Measurements from ENCODE around the gene PIGN. TPM values are rescaled to one million over a fixed set of nuclear protein-coding genes. Genes with fewer than 3 reads are reported as not detected.

PIGN gene
- total RNA-seq, 2 donors from 2014 or later, result 38.2 to 48.8 TPM

DNA sequence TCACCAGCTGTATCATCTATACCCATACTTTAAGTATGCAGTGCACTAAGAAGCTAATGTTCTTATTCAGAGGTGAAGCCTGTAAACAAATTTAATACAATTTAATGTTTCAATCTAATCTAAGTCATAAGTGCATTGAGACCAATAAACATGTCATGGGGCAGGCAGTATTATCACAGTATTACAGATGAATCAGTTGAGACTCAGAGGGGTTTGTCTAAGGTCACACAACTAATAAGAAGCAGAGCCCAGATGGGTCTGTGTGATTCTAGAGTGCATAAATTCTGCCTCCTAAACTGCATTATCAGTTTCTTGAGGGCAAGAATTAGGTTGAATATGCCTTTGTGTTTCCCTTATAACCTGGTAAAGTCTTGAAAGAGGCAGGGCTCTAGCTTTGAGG lies 153.1 kb downstream of the PIGN start:
- DNase-seq, result no peak
- Mint-ChIP-seq H3K27ac (no peak overlapping the region), H3K4me1 (peaks cover 3% of the 10 kb centered on the region), H3K4me3 (no peak overlapping the region), H3K36me3 (ENCODE audit: low read depth) (no peaks in the 10 kb centered on the region), H3K27me3 (ENCODE audit: insufficient read depth) (no peaks in the 10 kb centered on the region), H3K9me3 (peaks cover 6% of the 10 kb centered on the region)
- H3K36me3 ChIP-seq (ENCODE audit: control insufficient read depth, insufficient read depth, low read length), result no peaks in the 10 kb centered on the region
- H3K9me3 ChIP-seq (ENCODE audit: control insufficient read depth, low read length), result no peaks in the 10 kb centered on the region
- peaks cover 2% of the 10 kb centered on the region for H3K4me1 ChIP-seq (ENCODE audit: control insufficient read depth, insufficient read depth, low read length)
- no peak overlapping the region for H3K4me3 ChIP-seq (ENCODE audit: low read length)
- no peaks in the 10 kb centered on the region for H3K27me3 ChIP-seq (ENCODE audit: control insufficient read depth, insufficient read depth, low read length, poor library complexity, severe bottlenecking)
- no peak overlapping the region for H3K9ac ChIP-seq (ENCODE audit: extremely low read depth, low read length, poor library complexity, severe bottlenecking)
- H3K27ac ChIP-seq (ENCODE audit: low read depth, low read length), result no peak overlapping the region
- TF ChIP-seq CTCF (conservative IDR thresholded peaks at IDR 0.05), result no peak

GRCh38 chr18:62033207-62033606 lies 153.6 kb downstream of the PIGN start:
- H3K27ac ChIP-seq (ENCODE audit: low read depth, low read length), result no peak overlapping the region
- no peak overlapping the region for H3K27ac Mint-ChIP-seq

DNA sequence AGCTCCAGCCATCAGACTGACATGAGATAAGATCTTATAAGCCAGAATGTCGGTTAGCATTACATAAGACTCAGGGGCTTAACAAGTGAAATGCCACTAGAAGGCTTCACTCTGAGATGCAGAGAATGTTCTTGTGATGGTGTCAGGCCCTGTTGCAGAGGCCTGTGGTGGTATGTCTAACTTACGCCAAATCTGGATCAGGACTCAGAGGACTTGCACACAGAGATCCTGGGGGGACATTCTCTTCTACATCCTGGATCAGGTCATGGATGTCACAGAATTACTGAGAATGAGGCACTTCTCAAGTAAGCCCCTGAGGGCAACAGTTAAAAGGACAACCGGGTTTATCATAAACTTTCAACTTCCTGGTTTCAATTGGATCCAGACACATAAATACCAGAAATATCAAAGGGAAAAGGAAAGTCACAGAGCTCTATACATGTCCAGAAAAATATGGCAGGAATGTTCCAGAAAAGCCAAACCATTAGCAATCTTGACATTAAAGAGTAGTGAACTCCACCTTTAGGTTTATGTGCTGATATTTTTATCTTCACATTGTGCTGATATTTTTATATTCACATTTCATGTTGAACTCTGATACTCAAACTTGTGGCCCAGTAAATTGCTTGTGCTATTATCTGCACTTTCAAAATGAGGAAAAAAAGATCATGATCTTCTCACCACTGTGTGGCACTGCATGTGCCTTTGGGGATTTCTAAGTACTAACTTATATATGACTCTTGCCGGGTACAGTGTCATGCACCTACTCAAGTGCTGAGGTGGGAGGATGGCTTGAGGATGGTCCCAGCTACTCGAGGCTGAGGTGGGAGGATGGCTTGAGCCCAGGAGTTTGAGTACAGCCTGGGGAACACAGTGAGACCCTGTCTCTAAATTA lies 156.5 kb downstream of the PIGN start:
- Mint-ChIP-seq H3K36me3 (ENCODE audit: low read depth) (no peaks in the 10 kb centered on the region), H3K27me3 (ENCODE audit: insufficient read depth) (no peaks in the 10 kb centered on the region), H3K27ac (no peak overlapping the region), H3K4me3 (no peak overlapping the region), H3K4me1 (peaks cover 18% of the 10 kb centered on the region), H3K9me3 (peaks cover 6% of the 10 kb centered on the region)
- no peak for TF ChIP-seq CTCF (conservative IDR thresholded peaks at IDR 0.05)
- H3K4me3 ChIP-seq (ENCODE audit: low read length), result no peak overlapping the region
- no peaks in the 10 kb centered on the region for H3K9me3 ChIP-seq (ENCODE audit: control insufficient read depth, low read length)
- no peaks in the 10 kb centered on the region for H3K27me3 ChIP-seq (ENCODE audit: control insufficient read depth, insufficient read depth, low read length, poor library complexity, severe bottlenecking)
- WGBS, 2 experiments (ENCODE audit: insufficient coverage in 1 of 2, insufficient read length in 1 of 2), result 80 to 91% methylated on average over 1 to 5 of the region's 5 CpGs
- no peak for DNase-seq
- H3K9ac ChIP-seq (ENCODE audit: extremely low read depth, low read length, poor library complexity, severe bottlenecking), result no peak overlapping the region
- no peaks in the 10 kb centered on the region for H3K36me3 ChIP-seq (ENCODE audit: control insufficient read depth, insufficient read depth, low read length)
- peaks cover 4% of the 10 kb centered on the region for H3K4me1 ChIP-seq (ENCODE audit: control insufficient read depth, insufficient read depth, low read length)
- no peak overlapping the region for H3K27ac ChIP-seq (ENCODE audit: low read depth, low read length)

More at GRCh38 chr18:62033207-62033606, 153.6 kb downstream of the PIGN start:
- Histone ChIP-seq H3K36me3 (ENCODE audit: control insufficient read depth, insufficient read depth, low read length) (no peaks in the 10 kb centered on the region), H3K4me3 (ENCODE audit: low read length) (no peak overlapping the region), H3K4me1 (ENCODE audit: control insufficient read depth, insufficient read depth, low read length) (peaks cover 4% of the 10 kb centered on the region), H3K9me3 (ENCODE audit: control insufficient read depth, low read length) (no peaks in the 10 kb centered on the region), H3K27me3 (ENCODE audit: control insufficient read depth, insufficient read depth, low read length, poor library complexity, severe bottlenecking) (no peaks in the 10 kb centered on the region), H3K9ac (ENCODE audit: extremely low read depth, low read length, poor library complexity, severe bottlenecking) (no peak overlapping the region)
- Mint-ChIP-seq H3K4me3 (no peak overlapping the region), H3K9me3 (peaks cover 6% of the 10 kb centered on the region), H3K4me1 (peaks cover 8% of the 10 kb centered on the region), H3K36me3 (ENCODE audit: low read depth) (no peaks in the 10 kb centered on the region), H3K27me3 (ENCODE audit: insufficient read depth) (no peaks in the 10 kb centered on the region)
- DNase-seq, result no peak
- 91 to 100% methylated on average over 2 to 5 of the region's 5 CpGs for WGBS, 2 experiments (ENCODE audit: insufficient coverage in 1 of 2, insufficient read length in 1 of 2)
- no peak for TF ChIP-seq CTCF (conservative IDR thresholded peaks at IDR 0.05)

Measured in endodermal cell (in vitro differentiated cells).